Neural progenitor cell (in vitro differentiated cells): ENCODE data around the gene TGFB1. TPM values are rescaled to one million over a fixed set of nuclear protein-coding genes. Genes with fewer than 3 reads are reported as not detected.

Experiments
- DNase-seq: peaks from one replicate; pipeline ENCODE4 v3.0.0-alpha.2; 2016; ENCODE audit warnings: low spot score
- H2AFZ ChIP-seq: fragments of 200-600 bp; sonication (generic); replicated peaks from 2 replicates; pipeline ENCODE4 v1.6.1; 2016; ENCODE audit warnings: antibody characterized with exemption
- H3F3A ChIP-seq: fragments of 200-600 bp; sonication (generic); 2 replicates; pipeline ENCODE4 v1.6.1; 2016; ENCODE audit warnings: antibody characterized with exemption, low read depth
- H3K27ac ChIP-seq: fragments of 200-600 bp; sonication (generic); 2 replicates; pipeline ENCODE4 v1.5.1; 2016; ENCODE audit warnings: mild to moderate bottlenecking
- H3K27me3 ChIP-seq: fragments of 200-600 bp; sonication (generic); 2 replicates; pipeline ENCODE4 v1.6.1; 2016; ENCODE audit warnings: mild to moderate bottlenecking, moderate library complexity
- H3K36me3 ChIP-seq: fragments of 200-600 bp; sonication (generic); 2 replicates; pipeline ENCODE4 v1.5.1; 2016
- H3K4me1 ChIP-seq: fragments of 200-600 bp; sonication (generic); 2 replicates; pipeline ENCODE4 v1.6.1; 2016; ENCODE audit warnings: mixed run types
- H3K4me2 ChIP-seq: fragments of 200-600 bp; sonication (generic); 2 replicates; pipeline ENCODE4 v1.6.1; 2016
- H3K4me3 ChIP-seq: fragments of 200-600 bp; sonication (generic); 2 replicates; pipeline ENCODE4 v1.5.1; 2016
- H3K79me2 ChIP-seq: fragments of 200-600 bp; sonication (generic); 2 replicates; pipeline ENCODE4 v1.6.1; 2016; ENCODE audit warnings: low read depth
- H3K9ac ChIP-seq: fragments of 200-600 bp; sonication (generic); 2 replicates; pipeline ENCODE4 v1.6.1; 2016
- H3K9me3 ChIP-seq: fragments of 200-600 bp; sonication (generic); 2 replicates; pipeline ENCODE4 v1.5.1; 2016; ENCODE audit warnings: low read depth
- H4K20me1 ChIP-seq: fragments of 200-600 bp; sonication (generic); 2 replicates; pipeline ENCODE4 v1.6.1; 2016; ENCODE audit warnings: low read depth
- H3K27ac Mint-ChIP-seq: 3 replicates; pipeline ENCODE4 v1.8.0; 2021; ENCODE audit warnings: mixed read lengths
- H3K27me3 Mint-ChIP-seq: 2 replicates; pipeline ENCODE4 v1.8.0; 2022; ENCODE audit warnings: low read depth, mild to moderate bottlenecking, inconsistent platforms, moderate library complexity, mixed read lengths; ENCODE audit not compliant: insufficient read depth
- H3K36me3 Mint-ChIP-seq: 3 replicates; pipeline ENCODE4 v1.8.0; 2021; ENCODE audit warnings: mixed read lengths
- H3K4me1 Mint-ChIP-seq: 3 replicates; pipeline ENCODE4 v1.8.0; 2021; ENCODE audit warnings: mixed read lengths
- H3K4me3 Mint-ChIP-seq: 3 replicates; pipeline ENCODE4 v1.8.0; 2021; ENCODE audit warnings: mild to moderate bottlenecking, moderate library complexity, mixed read lengths
- H3K9me3 Mint-ChIP-seq: 3 replicates; pipeline ENCODE4 v1.8.0; 2020; ENCODE audit warnings: mixed read lengths
- EZH2 ChIP-seq: fragments of 200-600 bp; sonication (generic); IDR thresholded peaks from 2 replicates; pipeline ENCODE4 v1.6.1; 2017; ENCODE audit warnings: antibody characterized with exemption, mild to moderate bottlenecking, moderate library complexity
- EZH2phosphoT487 ChIP-seq: fragments of 200-600 bp; sonication (generic); IDR thresholded peaks from 2 replicates; pipeline ENCODE4 v1.6.1; 2017; ENCODE audit warnings: antibody characterized with exemption
- total RNA-seq: library from RNA; depleted of rRNA; stranded (reverse); fragments of >200 nt; gene quantifications from 2 replicates; pipeline ENCODE4 v1.2.3, GENCODE V29; 2015; ENCODE audit warnings: low replicate concordance
- TF ChIP-seq, protein P1 (sequence below): fragments of 200-600 bp; sonication (generic); IDR thresholded peaks from 2 replicates; pipeline ENCODE4 v1.5.1; 2017; ENCODE audit warnings: antibody characterized with exemption, mild to moderate bottlenecking

TGFB1 gene
- total RNA-seq, 1 donor from 2014 or later, result 0.65 TPM

DNA sequence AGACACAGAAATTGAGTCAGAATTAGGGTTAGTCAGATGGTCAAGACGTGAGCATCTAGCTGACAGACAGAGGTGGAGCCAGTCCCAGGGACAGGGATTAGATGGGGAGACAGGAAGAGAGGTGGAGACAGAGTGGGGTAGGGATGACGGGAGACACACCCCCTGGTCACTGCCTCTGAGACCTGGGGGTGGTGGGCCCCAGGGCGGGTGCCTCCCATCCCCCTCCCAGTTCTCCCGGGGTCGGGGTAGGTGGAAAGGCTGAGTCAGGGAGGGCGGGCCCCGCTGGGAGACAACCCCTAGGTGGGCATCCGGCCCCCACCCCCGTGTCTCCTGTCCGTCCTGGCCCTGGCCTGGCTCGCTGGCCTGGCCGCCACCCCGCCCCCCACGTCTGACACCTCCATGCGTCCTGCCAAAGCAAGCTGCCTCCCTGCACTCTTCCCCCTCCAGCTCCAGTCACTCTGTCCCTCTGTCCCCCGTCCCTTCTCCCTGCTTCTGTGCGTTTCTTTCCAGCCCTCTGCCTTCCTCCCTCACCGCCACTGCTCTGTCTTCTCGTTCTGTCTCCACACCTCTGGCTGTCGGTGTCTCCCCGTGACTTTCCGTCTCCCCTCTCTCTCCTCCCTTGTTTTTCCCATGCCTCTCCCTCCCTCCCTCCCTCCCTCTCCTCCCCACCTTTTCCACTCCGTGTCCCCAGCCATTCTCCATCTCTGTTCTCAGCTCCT is 28.6 kb downstream of the TGFB1 start:
- H3K4me1 Mint-ChIP-seq, result peaks cover 48% of the 10 kb centered on the region
- DNase-seq, result peak; percentile 60
- H3K27ac ChIP-seq, result no peak overlapping the region

DNA sequence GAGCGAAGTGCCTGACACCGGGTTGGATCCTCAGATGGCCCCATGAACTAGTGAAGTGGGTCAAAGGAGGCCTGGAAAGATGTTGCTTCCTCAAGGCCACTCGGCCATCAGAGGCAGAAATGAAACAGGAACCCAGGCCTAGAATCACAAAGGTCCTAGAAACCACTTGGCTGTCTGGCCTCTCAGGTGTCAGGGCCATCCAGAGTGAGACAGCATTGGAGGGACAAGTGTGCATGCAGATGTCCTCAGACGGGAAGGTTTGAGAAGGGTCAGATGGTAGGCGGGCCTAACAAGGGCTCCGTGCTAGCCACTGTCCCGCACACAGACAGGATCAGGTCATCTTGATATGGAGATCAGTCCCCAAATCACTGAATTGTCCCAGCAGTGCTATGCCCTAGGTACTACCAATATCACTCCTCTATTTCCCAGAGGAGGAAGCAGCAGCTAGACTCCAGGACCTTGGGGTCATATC is 29.5 kb downstream of the TGFB1 start:
- Histone ChIP-seq H3K4me2 (peak overlapping the region; percentile 87), H3K36me3 (no peaks in the 10 kb centered on the region)
- TF ChIP-seq, protein P1, sequence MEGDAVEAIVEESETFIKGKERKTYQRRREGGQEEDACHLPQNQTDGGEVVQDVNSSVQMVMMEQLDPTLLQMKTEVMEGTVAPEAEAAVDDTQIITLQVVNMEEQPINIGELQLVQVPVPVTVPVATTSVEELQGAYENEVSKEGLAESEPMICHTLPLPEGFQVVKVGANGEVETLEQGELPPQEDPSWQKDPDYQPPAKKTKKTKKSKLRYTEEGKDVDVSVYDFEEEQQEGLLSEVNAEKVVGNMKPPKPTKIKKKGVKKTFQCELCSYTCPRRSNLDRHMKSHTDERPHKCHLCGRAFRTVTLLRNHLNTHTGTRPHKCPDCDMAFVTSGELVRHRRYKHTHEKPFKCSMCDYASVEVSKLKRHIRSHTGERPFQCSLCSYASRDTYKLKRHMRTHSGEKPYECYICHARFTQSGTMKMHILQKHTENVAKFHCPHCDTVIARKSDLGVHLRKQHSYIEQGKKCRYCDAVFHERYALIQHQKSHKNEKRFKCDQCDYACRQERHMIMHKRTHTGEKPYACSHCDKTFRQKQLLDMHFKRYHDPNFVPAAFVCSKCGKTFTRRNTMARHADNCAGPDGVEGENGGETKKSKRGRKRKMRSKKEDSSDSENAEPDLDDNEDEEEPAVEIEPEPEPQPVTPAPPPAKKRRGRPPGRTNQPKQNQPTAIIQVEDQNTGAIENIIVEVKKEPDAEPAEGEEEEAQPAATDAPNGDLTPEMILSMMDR, result no peak
- TF ChIP-seq EZH2phosphoT487 (no peak), EZH2 (no peak)

More for the DNA sequence above, 28.6 kb downstream of the TGFB1 start:
- Mint-ChIP-seq H3K27ac (peak overlapping the region; percentile 85), H3K9me3 (no peaks in the 10 kb centered on the region), H3K27me3 (peaks cover 11% of the 10 kb centered on the region), H3K36me3 (no peaks in the 10 kb centered on the region), H3K4me3 (peak overlapping the region; percentile 77)
- Histone ChIP-seq H3K4me1 (peaks cover 18% of the 10 kb centered on the region), H4K20me1 (peaks cover 21% of the 10 kb centered on the region), H3K36me3 (no peaks in the 10 kb centered on the region), H3K4me3 (peak overlapping the region; percentile 46), H3K27me3 (peaks cover 12% of the 10 kb centered on the region), H3K9me3 (no peaks in the 10 kb centered on the region), H2AFZ (no peak overlapping the region), H3K79me2 (no peaks in the 10 kb centered on the region), H3F3A (peaks cover 21% of the 10 kb centered on the region), H3K9ac (no peak overlapping the region), H3K4me2 (peak overlapping the region; percentile 87)
- TF ChIP-seq, protein P1, result no peak
- TF ChIP-seq EZH2 (no peak), EZH2phosphoT487 (no peak)

DNA sequence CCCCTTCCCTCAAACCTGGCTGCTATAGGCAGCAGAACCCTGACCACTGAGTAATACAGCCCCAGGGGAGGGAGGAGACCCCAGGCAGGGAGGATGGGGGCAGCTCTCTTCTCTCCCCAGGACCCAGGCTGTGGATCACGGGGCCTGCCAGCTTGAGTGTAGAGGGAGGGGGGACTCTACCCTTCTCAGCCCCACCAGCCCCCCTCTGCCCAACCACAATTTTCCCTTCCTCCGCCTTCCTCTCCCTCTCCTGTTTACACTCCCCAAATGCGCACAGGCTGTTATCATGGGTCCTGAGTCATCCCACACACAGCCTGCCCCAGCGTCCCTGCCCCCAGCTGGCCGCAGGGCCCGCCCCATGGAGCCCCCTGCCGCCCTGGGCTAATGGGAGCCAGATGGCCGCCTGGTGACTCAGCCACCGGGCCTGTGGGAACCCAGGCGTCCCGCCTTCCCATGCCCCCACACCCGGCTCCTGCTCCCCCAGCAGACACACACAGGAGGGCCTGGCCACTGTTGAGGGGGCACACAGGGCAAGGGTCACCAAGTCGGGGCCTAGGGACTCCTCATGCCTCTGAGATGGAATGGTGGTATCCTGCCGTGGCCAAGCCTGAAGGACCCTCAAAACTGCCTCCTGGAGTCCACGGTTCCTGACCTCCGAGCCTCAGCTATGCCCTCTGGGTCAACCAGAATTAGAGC is 30.1 kb downstream of the TGFB1 start:
- Mint-ChIP-seq H3K9me3 (no peaks in the 10 kb centered on the region), H3K4me3 (no peak overlapping the region), H3K27me3 (peaks cover 11% of the 10 kb centered on the region), H3K27ac (no peak overlapping the region), H3K36me3 (peaks cover 2% of the 10 kb centered on the region), H3K4me1 (peaks cover 48% of the 10 kb centered on the region)
- H3K9me3 ChIP-seq, result no peaks in the 10 kb centered on the region
- no peak overlapping the region for H3K27ac ChIP-seq
- H2AFZ ChIP-seq, result no peak overlapping the region
- peaks cover 12% of the 10 kb centered on the region for H3K27me3 ChIP-seq
- H3K4me1 ChIP-seq, result peaks cover 18% of the 10 kb centered on the region
- no peak for DNase-seq
- TF ChIP-seq EZH2 (no peak), EZH2phosphoT487 (no peak)
- TF ChIP-seq, protein P1, result no peak
- no peak overlapping the region for H3K4me3 ChIP-seq
- H3K79me2 ChIP-seq, result no peaks in the 10 kb centered on the region
- no peak overlapping the region for H3K9ac ChIP-seq
- H3K4me2 ChIP-seq, result no peak overlapping the region
- H4K20me1 ChIP-seq, result peaks cover 21% of the 10 kb centered on the region
- no peaks in the 10 kb centered on the region for H3K36me3 ChIP-seq
- H3F3A ChIP-seq, result peaks cover 21% of the 10 kb centered on the region

More for the DNA sequence above, 29.5 kb downstream of the TGFB1 start:
- Histone ChIP-seq H3K9me3 (no peaks in the 10 kb centered on the region), H3F3A (peaks cover 21% of the 10 kb centered on the region), H3K27ac (no peak overlapping the region), H2AFZ (no peak overlapping the region), H3K9ac (no peak overlapping the region), H3K4me3 (peak overlapping the region; percentile 46), H3K4me1 (peaks cover 18% of the 10 kb centered on the region), H3K79me2 (no peaks in the 10 kb centered on the region), H3K27me3 (peaks cover 12% of the 10 kb centered on the region), H4K20me1 (peaks cover 21% of the 10 kb centered on the region)
- Mint-ChIP-seq H3K4me1 (peaks cover 48% of the 10 kb centered on the region), H3K36me3 (no peaks in the 10 kb centered on the region), H3K4me3 (peak overlapping the region; percentile 77), H3K27ac (no peak overlapping the region), H3K9me3 (no peaks in the 10 kb centered on the region), H3K27me3 (peaks cover 11% of the 10 kb centered on the region)
- no peak for DNase-seq
